K562 (cell line): Measurements from ENCODE around the gene RELL1. TPM values are rescaled to one million over a fixed set of nuclear protein-coding genes. Genes with fewer than 3 reads are reported as not detected.

Source experiments
- ATF7 ChIP-seq: fragments of 450-650 bp; IDR thresholded peaks from 2 replicates; pipeline ENCODE4 v1.7.1; 2014; ENCODE audit warnings: mild to moderate bottlenecking, moderate library complexity
- CBFA2T3 ChIP-seq: fragments of 450-650 bp; IDR thresholded peaks from 2 replicates; pipeline ENCODE4 v1.6.1; 2017
- CTBP1 ChIP-seq: fragments of 450-650 bp; IDR thresholded peaks from 2 replicates; pipeline ENCODE4 v1.6.1; 2016; ENCODE audit warnings: borderline replicate concordance
- DPF2 ChIP-seq: fragments of 450-650 bp; IDR thresholded peaks from 2 replicates; pipeline ENCODE4 v1.6.1; 2016
- FOXK1 ChIP-seq: sonication (generic); formaldehyde crosslinking; IDR thresholded peaks from 2 replicates; pipeline ENCODE4 v1.8.0; 2022; ENCODE audit warnings: missing genetic modification reagents, mild to moderate bottlenecking, borderline replicate concordance
- HEY1 ChIP-seq: fragments of 250-450 bp; sonication (Bioruptor Pico); IDR thresholded peaks from 2 replicates; pipeline ENCODE4 v1.5.0; 2020; ENCODE audit warnings: mild to moderate bottlenecking, moderate library complexity, borderline replicate concordance
- ILF3 ChIP-seq: fragments of 450-650 bp; IDR thresholded peaks from 2 replicates; pipeline ENCODE4 v1.6.1; 2018; ENCODE audit warnings: antibody characterized with exemption, mild to moderate bottlenecking, moderate library complexity, borderline replicate concordance
- MAFG ChIP-seq: fragments of 450-650 bp; conservative IDR thresholded peaks from 2 replicates; pipeline ENCODE4 v1.6.1; 2016; ENCODE audit warnings: missing genetic modification characterization, missing compliant biosample characterization
- MTA1 ChIP-seq: fragments of 450-650 bp; IDR thresholded peaks from 2 replicates; pipeline ENCODE4 v1.6.1; 2017; ENCODE audit warnings: borderline replicate concordance
- MYBL2 ChIP-seq, 2 experiments: fragments of 450-650 bp in 1 of 2; sonication (generic) in 1 of 2; formaldehyde crosslinking in 1 of 2; IDR thresholded peaks; 2 replicates each; pipeline versions ENCODE4 v1.6.1 to v1.8.1; 2017 to 2022; ENCODE audit warnings: borderline replicate concordance in 1 of 2, inconsistent platforms in 1 of 2, low read depth in 1 of 2, mild to moderate bottlenecking in 1 of 2, missing genetic modification reagents in 1 of 2, moderate library complexity in 1 of 2
- NFIC ChIP-seq: fragments of 450-650 bp; IDR thresholded peaks from 2 replicates; pipeline ENCODE4 v1.6.1; 2017; ENCODE audit warnings: mild to moderate bottlenecking, inconsistent platforms
- NR3C1 ChIP-seq: sonication (generic); formaldehyde crosslinking; IDR thresholded peaks from 2 replicates; pipeline ENCODE4 v1.8.1; 2022; ENCODE audit warnings: missing genetic modification reagents
- PHB2 ChIP-seq: fragments of 450-650 bp; IDR thresholded peaks from 2 replicates; pipeline ENCODE4 v1.6.1; 2017; ENCODE audit warnings: low read depth
- POLR2G ChIP-seq: fragments of 200-400 bp; formaldehyde crosslinking; IDR thresholded peaks from 2 replicates; pipeline ENCODE4 v1.6.1; 2017; ENCODE audit warnings: low read depth, mild to moderate bottlenecking, antibody characterized with exemption, low read length, moderate library complexity
- POLR3A ChIP-seq: IDR thresholded peaks from 2 replicates; pipeline ENCODE4 v1.6.1; 2011; ENCODE audit warnings: borderline replicate concordance, mild to moderate bottlenecking, moderate library complexity; ENCODE audit not compliant: insufficient read length, insufficient read depth; ENCODE audit errors: extremely low read depth
- RBBP5 ChIP-seq: fragments of 200-600 bp; sonication (generic); IDR thresholded peaks from 2 replicates; pipeline ENCODE4 v1.6.1; 2012; ENCODE audit warnings: borderline replicate concordance, mild to moderate bottlenecking, low read length, control low read depth, inconsistent platforms; ENCODE audit not compliant: insufficient read depth, poor library complexity, severe bottlenecking
- RBM22 ChIP-seq: fragments of 200-400 bp; formaldehyde crosslinking; IDR thresholded peaks from 2 replicates; pipeline ENCODE4 v1.6.1; 2018; ENCODE audit warnings: low read length, low read depth; ENCODE audit not compliant: poor library complexity, severe bottlenecking
- SP1 ChIP-seq: sonication (generic); formaldehyde crosslinking; IDR thresholded peaks from 2 replicates; pipeline ENCODE4 v1.8.1; 2022; ENCODE audit warnings: mild to moderate bottlenecking, missing genetic modification reagents
- SRSF1 ChIP-seq: fragments of 200-400 bp; formaldehyde crosslinking; IDR thresholded peaks from 2 replicates; pipeline ENCODE4 v1.6.1; 2017; ENCODE audit warnings: mild to moderate bottlenecking, low read depth, low read length, moderate library complexity
- ZC3H8 ChIP-seq: fragments of 450-650 bp; IDR thresholded peaks from 2 replicates; pipeline ENCODE4 v1.6.1; 2017
- ZKSCAN1 ChIP-seq: fragments of 150-350 bp; IDR thresholded peaks from 2 replicates; pipeline ENCODE4 v1.6.1; 2016; ENCODE audit warnings: low read depth, low read length
- ZNF146 ChIP-seq: IDR thresholded peaks from one replicate; pipeline ENCODE4 v1.6.1; 2018; ENCODE audit warnings: missing compliant biosample characterization; ENCODE audit not compliant: unreplicated experiment
- ZNF584 ChIP-seq: fragments of 200-800 bp; sonication (Bioruptor generic); IDR thresholded peaks from 2 replicates; pipeline ENCODE4 v1.6.1; 2016; ENCODE audit warnings: low read depth, mild to moderate bottlenecking, missing genetic modification characterization, missing compliant biosample characterization
- ZNF699 ChIP-seq: fragments of 250-450 bp; sonication (Bioruptor Pico); IDR thresholded peaks from 2 replicates; pipeline ENCODE4 v1.8.0; 2021; ENCODE audit warnings: mild to moderate bottlenecking, moderate library complexity; ENCODE audit not compliant: insufficient replicate concordance
- ZNF75A ChIP-seq: fragments of 450-650 bp; formaldehyde crosslinking; IDR thresholded peaks from 2 replicates; pipeline ENCODE4 v1.4.0; 2020; ENCODE audit warnings: mild to moderate bottlenecking
- ZNF79 ChIP-seq: fragments of 250-450 bp; sonication (Bioruptor Pico); IDR thresholded peaks from 2 replicates; pipeline ENCODE4 v1.4.0; 2020; ENCODE audit warnings: low read depth, mild to moderate bottlenecking, moderate library complexity
- polyA plus RNA-seq, 8 experiments: library from polyadenylated mRNA; depleted of rRNA in 4 of 8; stranded (reverse) in 5 of 8; unstranded in 3 of 8; fragments of >200 nt; fragmentation: Nextera tagmentation in 2 of 8; fragmentation: Illumina TruSeq in 1 of 8; extraction: Ambion mirVana in 2 of 8; extraction: Trizol in 1 of 8; gene quantifications; 2 replicates each; pipeline versions ENCODE4 v1.2.1 to v1.2.3, GENCODE V29; 2011 to 2014; ENCODE audit warnings: inconsistent platforms in 1 of 8, missing spikeins in 1 of 8
- total RNA-seq, 7 experiments: library from RNA; depleted of rRNA in 6 of 7; stranded (reverse); fragments of >200 nt in 6 of 7; fragmentation: Illumina TruSeq in 2 of 7; extraction: Trizol in 2 of 7; gene quantifications; 2 replicates each; pipeline versions ENCODE4 v1.2.1 to v1.2.3, GENCODE V29; 2011 to 2021; ENCODE audit warnings: low replicate concordance in 1 of 7
- TF ChIP-seq, protein P1 (sequence below): sonication (generic); formaldehyde crosslinking; IDR thresholded peaks from 2 replicates; pipeline ENCODE4 v1.8.0; 2022; ENCODE audit warnings: mild to moderate bottlenecking, missing genetic modification reagents
- TF ChIP-seq, protein P2 (sequence below), 2 experiments: fragments of 450-650 bp; conservative IDR thresholded peaks; 2 replicates each; pipeline ENCODE4 v1.6.1; 2017; ENCODE audit warnings: mild to moderate bottlenecking in 2 of 2, moderate library complexity in 2 of 2

Gene RELL1
- total and polyA plus RNA-seq, 9 of the 15 experiments (the other 6 are each of a cell fraction or from before 2014, with no cell fraction given) = 0.06 to 3.5 (median 1.7) TPM; not detected in 1

DNA sequence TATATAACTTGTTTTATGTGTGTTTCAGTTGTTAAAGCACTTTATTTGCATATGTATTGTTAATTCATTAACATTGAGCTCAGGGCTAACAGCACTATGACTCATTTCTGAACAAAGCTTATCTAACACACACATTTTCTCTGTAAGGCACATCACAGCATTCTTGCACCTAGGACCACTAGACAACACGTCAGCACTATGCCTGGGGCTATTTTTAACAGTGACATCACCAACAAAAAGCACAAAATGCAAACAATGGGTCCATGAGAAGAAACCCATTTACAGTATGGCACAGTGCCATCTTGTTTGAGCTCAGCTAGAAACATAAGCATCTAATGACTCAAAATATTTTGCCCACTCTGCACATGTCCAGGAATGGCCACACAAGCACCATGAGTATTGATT lies 124.4 kb downstream of the RELL1 start (continued):
- TF ChIP-seq ZNF584 = no peak
- no peak for TF ChIP-seq POLR2G
- no peak for TF ChIP-seq HEY1 (CRISPR knock-in tag)
- TF ChIP-seq FOXK1 (CRISPR knock-in tag) = no peak
- TF ChIP-seq MYBL2 (IDR thresholded peaks at IDR 0.05; ENCODE audit: low read depth) = no peak
- no peak for TF ChIP-seq MYBL2 (CRISPR knock-in tag; IDR thresholded peaks at IDR 0.05; ENCODE audit: borderline replicate concordance)
- no peak for TF ChIP-seq ILF3
- no peak for TF ChIP-seq POLR3A
- TF ChIP-seq SRSF1 = no peak
- TF ChIP-seq DPF2 = peak; percentile 36; the same call in 1 of the 2 replicates
- no peak for TF ChIP-seq ZNF146 (CRISPR knock-in tag)
- no peak for TF ChIP-seq NR3C1 (CRISPR knock-in tag)
- TF ChIP-seq MAFG (tag) = 0 out of 2 replicates have a peak, but pooled peaks have one; percentile 22
- TF ChIP-seq, protein P1, sequence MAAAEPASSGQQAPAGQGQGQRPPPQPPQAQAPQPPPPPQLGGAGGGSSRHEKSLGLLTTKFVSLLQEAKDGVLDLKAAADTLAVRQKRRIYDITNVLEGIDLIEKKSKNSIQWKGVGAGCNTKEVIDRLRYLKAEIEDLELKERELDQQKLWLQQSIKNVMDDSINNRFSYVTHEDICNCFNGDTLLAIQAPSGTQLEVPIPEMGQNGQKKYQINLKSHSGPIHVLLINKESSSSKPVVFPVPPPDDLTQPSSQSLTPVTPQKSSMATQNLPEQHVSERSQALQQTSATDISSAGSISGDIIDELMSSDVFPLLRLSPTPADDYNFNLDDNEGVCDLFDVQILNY = no peak
- no peak for TF ChIP-seq ZNF75A (CRISPR knock-in tag)
- TF ChIP-seq, protein P2, sequence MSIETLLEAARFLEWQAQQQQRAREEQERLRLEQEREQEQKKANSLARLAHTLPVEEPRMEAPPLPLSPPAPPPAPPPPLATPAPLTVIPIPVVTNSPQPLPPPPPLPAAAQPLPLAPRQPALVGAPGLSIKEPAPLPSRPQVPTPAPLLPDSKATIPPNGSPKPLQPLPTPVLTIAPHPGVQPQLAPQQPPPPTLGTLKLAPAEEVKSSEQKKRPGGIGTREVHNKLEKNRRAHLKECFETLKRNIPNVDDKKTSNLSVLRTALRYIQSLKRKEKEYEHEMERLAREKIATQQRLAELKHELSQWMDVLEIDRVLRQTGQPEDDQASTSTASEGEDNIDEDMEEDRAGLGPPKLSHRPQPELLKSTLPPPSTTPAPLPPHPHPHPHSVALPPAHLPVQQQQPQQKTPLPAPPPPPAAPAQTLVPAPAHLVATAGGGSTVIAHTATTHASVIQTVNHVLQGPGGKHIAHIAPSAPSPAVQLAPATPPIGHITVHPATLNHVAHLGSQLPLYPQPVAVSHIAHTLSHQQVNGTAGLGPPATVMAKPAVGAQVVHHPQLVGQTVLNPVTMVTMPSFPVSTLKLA (conservative IDR thresholded peaks at IDR 0.05) = no peak
- no peak for TF ChIP-seq ZNF79
- TF ChIP-seq MTA1 = no peak
- TF ChIP-seq SP1 (CRISPR knock-in tag) = no peak
- no peak for TF ChIP-seq ZNF699 (CRISPR knock-in tag)
- TF ChIP-seq ZC3H8 = no peak
- no peak for TF ChIP-seq RBBP5
- no peak for TF ChIP-seq RBM22
- TF ChIP-seq CBFA2T3 = peak; percentile 70
- TF ChIP-seq ATF7 = peak; percentile 78; the same call in 1 of the 2 replicates
- no peak for TF ChIP-seq ZKSCAN1
- TF ChIP-seq NFIC = peak; percentile 78
- TF ChIP-seq PHB2 = no peak
- no peak for TF ChIP-seq CTBP1
